H9 (cell line): Measurements from ENCODE around the gene USP6NL. TPM values are rescaled to one million over a fixed set of nuclear protein-coding genes. Genes with fewer than 3 reads are reported as not detected.

Experiments
- DNase-seq: peaks from one replicate; pipeline ENCODE4 v3.0.0-alpha.2; 2017
- H2AFZ ChIP-seq: one replicate; pipeline ENCODE4 v1.6.1; 2013; ENCODE audit warnings: mild to moderate bottlenecking, low read length, control low read depth, moderate library complexity
- H2AK5ac ChIP-seq: 2 replicates; pipeline ENCODE4 v1.6.1; 2013; ENCODE audit warnings: low read length, control low read depth, mixed read lengths; ENCODE audit not compliant: insufficient read length
- H2BK120ac ChIP-seq: one replicate; pipeline ENCODE4 v1.6.1; 2013; ENCODE audit warnings: low read depth, mild to moderate bottlenecking, low read length, control low read depth, inconsistent platforms; ENCODE audit not compliant: poor library complexity, severe bottlenecking
- H2BK12ac ChIP-seq: 2 replicates; pipeline ENCODE4 v1.6.1; 2013; ENCODE audit warnings: low read length, control low read depth, mixed read lengths, low read depth; ENCODE audit not compliant: insufficient read length
- H2BK15ac ChIP-seq: 2 replicates; pipeline ENCODE4 v1.6.1; 2013; ENCODE audit warnings: low read depth, low read length, control low read depth
- H2BK20ac ChIP-seq: one replicate; pipeline ENCODE4 v1.6.1; 2013; ENCODE audit warnings: low read depth, mild to moderate bottlenecking, low read length, control low read depth, inconsistent platforms; ENCODE audit not compliant: poor library complexity, severe bottlenecking
- H2BK5ac ChIP-seq: 2 replicates; pipeline ENCODE4 v1.6.1; 2013; ENCODE audit warnings: low read length, control low read depth, mixed read lengths; ENCODE audit not compliant: insufficient read length
- H3K14ac ChIP-seq: 2 replicates; pipeline ENCODE4 v1.6.1; 2013; ENCODE audit warnings: low read length, control low read depth; ENCODE audit not compliant: insufficient read depth
- H3K18ac ChIP-seq: 2 replicates; pipeline ENCODE4 v1.6.1; 2013; ENCODE audit warnings: low read depth, mild to moderate bottlenecking, mixed read lengths, low read length, control low read depth; ENCODE audit not compliant: insufficient read length
- H3K23ac ChIP-seq: 2 replicates; pipeline ENCODE4 v1.6.1; 2013; ENCODE audit warnings: low read length, control low read depth, mixed read lengths, low read depth; ENCODE audit not compliant: insufficient read length
- H3K23me2 ChIP-seq: 2 replicates; pipeline ENCODE4 v1.6.1; 2013; ENCODE audit warnings: low read depth, mild to moderate bottlenecking, mixed read lengths, low read length, control low read depth; ENCODE audit not compliant: insufficient read length, poor library complexity, severe bottlenecking
- H3K27ac ChIP-seq: 2 replicates; pipeline ENCODE4 v1.5.1; 2013; ENCODE audit warnings: low read length, control low read depth, mixed read lengths, low read depth; ENCODE audit not compliant: insufficient read length
- H3K27me3 ChIP-seq: 2 replicates; pipeline ENCODE4 v1.6.1; 2013; ENCODE audit warnings: low read length, control low read depth, inconsistent platforms; ENCODE audit not compliant: insufficient read depth
- H3K4ac ChIP-seq: 2 replicates; pipeline ENCODE4 v1.6.1; 2013; ENCODE audit warnings: low read depth, mild to moderate bottlenecking, control low read depth, inconsistent platforms, low read length, moderate library complexity
- H3K4me1 ChIP-seq: 2 replicates; pipeline ENCODE4 v1.6.1; 2013; ENCODE audit warnings: low read length, control low read depth, inconsistent platforms; ENCODE audit not compliant: insufficient read depth
- H3K4me2 ChIP-seq: 2 replicates; pipeline ENCODE4 v1.6.1; 2013; ENCODE audit warnings: low read length, control low read depth, mixed read lengths; ENCODE audit not compliant: insufficient read length, insufficient read depth
- H3K56ac ChIP-seq: 2 replicates; pipeline ENCODE4 v1.6.1; 2013; ENCODE audit warnings: low read depth, mild to moderate bottlenecking, mixed read lengths, low read length, control low read depth; ENCODE audit not compliant: insufficient read length
- H3K79me1 ChIP-seq: 2 replicates; pipeline ENCODE4 v1.6.1; 2013; ENCODE audit warnings: low read depth, mild to moderate bottlenecking, moderate library complexity, low read length, control low read depth, inconsistent platforms; ENCODE audit not compliant: insufficient read depth, poor library complexity, severe bottlenecking
- H3K79me2 ChIP-seq: 2 replicates; pipeline ENCODE4 v1.6.1; 2013; ENCODE audit warnings: low read length, control low read depth, inconsistent platforms; ENCODE audit not compliant: insufficient read depth
- H3K9ac ChIP-seq: 2 replicates; pipeline ENCODE4 v1.6.1; 2013; ENCODE audit warnings: low read length, control low read depth, mixed read lengths; ENCODE audit not compliant: insufficient read length; ENCODE audit errors: extremely low read depth
- H3K9me3 ChIP-seq: one replicate; pipeline ENCODE4 v1.6.1; 2013; ENCODE audit warnings: low read depth, low read length, inconsistent platforms; ENCODE audit not compliant: control insufficient read depth
- H3T11ph ChIP-seq: one replicate; pipeline ENCODE4 v1.6.1; 2013; ENCODE audit warnings: mild to moderate bottlenecking, low read length, control low read depth, inconsistent platforms
- H4K20me1 ChIP-seq: one replicate; pipeline ENCODE4 v1.6.1; 2013; ENCODE audit not compliant: control insufficient read depth, insufficient read length, insufficient read depth
- H4K5ac ChIP-seq: 2 replicates; pipeline ENCODE4 v1.6.1; 2013; ENCODE audit warnings: low read depth, mild to moderate bottlenecking, mixed read lengths, low read length, control low read depth; ENCODE audit not compliant: insufficient read length
- H4K8ac ChIP-seq: replicated peaks from 2 replicates; pipeline ENCODE4 v1.6.1; 2013; ENCODE audit warnings: low read length, control low read depth, mixed read lengths, low read depth; ENCODE audit not compliant: insufficient read length
- H4K91ac ChIP-seq: 2 replicates; pipeline ENCODE4 v1.6.1; 2013; ENCODE audit warnings: low read depth, mild to moderate bottlenecking, moderate library complexity, mixed read lengths, low read length, control low read depth; ENCODE audit not compliant: insufficient read length
- H3K27ac Mint-ChIP-seq, 3 experiments: 2 replicates in 2 of 3; 3 replicates in 1 of 3; pipeline ENCODE4 v1.8.0; 2020 to 2021; ENCODE audit warnings: mixed read lengths in 3 of 3, mild to moderate bottlenecking in 1 of 3, moderate library complexity in 1 of 3
- H3K27me3 Mint-ChIP-seq: 2 replicates; pipeline ENCODE4 v1.8.0; 2021; ENCODE audit warnings: low read depth, mild to moderate bottlenecking, moderate library complexity, mixed read lengths
- H3K36me3 Mint-ChIP-seq, 3 experiments: 2 replicates in 2 of 3; 3 replicates in 1 of 3; pipeline ENCODE4 v1.8.0; 2020 to 2021; ENCODE audit warnings: low read depth in 3 of 3, mixed read lengths in 3 of 3; ENCODE audit not compliant: insufficient read depth in 1 of 3
- H3K4me1 Mint-ChIP-seq, 2 experiments: 2 replicates each; pipeline ENCODE4 v1.8.0; 2020; ENCODE audit warnings: mixed read lengths in 2 of 2
- H3K4me3 Mint-ChIP-seq, 2 experiments: 2 replicates in 1 of 2; 3 replicates in 1 of 2; pipeline ENCODE4 v1.8.0; 2020 to 2021; ENCODE audit warnings: mild to moderate bottlenecking in 2 of 2, mixed read lengths in 2 of 2, moderate library complexity in 1 of 2
- H3K9me3 Mint-ChIP-seq, 2 experiments: 2 replicates in 1 of 2; 3 replicates in 1 of 2; pipeline ENCODE4 v1.8.0; 2020; ENCODE audit warnings: mild to moderate bottlenecking in 2 of 2, mixed read lengths in 2 of 2, moderate library complexity in 1 of 2
- WGBS: extraction: QIAGEN DNeasy Blood & Tissue Kit; methylation state at CpG from one replicate; pipeline ENCODE4 v1.1.7; 2013; ENCODE audit warnings: missing lambda C conversion rate, low lambda C conversion rate, mixed read lengths; ENCODE audit not compliant: insufficient read length; ENCODE audit errors: extremely low coverage; 5-methylcytosine and 5-hydroxymethylcytosine counted together
- total RNA-seq: library from RNA; stranded (reverse); gene quantifications from 2 replicates; pipeline ENCODE4 v1.2.1, GENCODE V29; 2021
- TF ChIP-seq, protein P1 (sequence below): fragments of 200-600 bp; sonication (generic); conservative IDR thresholded peaks from 3 replicates; pipeline ENCODE4 v1.8.0; 2021; ENCODE audit warnings: antibody characterized with exemption, mild to moderate bottlenecking

The USP6NL gene
- total RNA-seq, 1 experiment from 2014 or later: 28.3 TPM

DNA sequence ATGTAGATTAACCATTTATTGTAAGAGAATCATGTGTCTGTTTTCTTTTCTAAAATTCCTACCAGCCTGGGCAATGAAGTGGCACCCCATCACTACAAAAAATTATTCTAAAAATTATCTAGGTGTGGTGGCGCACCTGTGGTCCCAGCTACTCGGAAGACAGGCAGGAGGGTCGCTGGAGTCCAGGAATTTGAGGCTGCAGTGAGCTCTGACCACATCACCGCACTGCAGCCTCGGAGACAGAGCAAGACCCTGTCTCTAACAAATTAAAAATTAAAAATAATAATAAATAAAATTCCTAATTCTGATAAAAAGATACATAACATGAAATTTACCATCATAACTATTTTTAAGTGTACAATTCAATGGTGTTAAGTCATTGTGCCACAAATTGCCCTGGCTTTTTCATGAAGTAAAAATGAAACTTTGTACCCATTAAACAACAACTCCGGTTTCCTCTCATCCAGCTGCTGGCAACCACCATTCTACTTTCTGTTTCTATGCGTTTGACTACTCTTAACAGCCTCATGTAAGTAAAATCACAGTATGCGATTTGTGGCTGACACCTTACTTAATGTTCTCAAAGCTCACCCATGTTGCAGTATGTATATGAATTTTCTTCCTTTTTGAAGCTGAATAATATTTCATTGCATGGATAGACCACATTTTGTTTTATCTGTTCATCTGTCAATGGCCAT is 20.6 kb upstream of the USP6NL start:
- WGBS: no CpG with 5 or more reads among the region's 8 CpGs
- H2BK5ac ChIP-seq: no peak overlapping the region
- no peak overlapping the region for H2AFZ ChIP-seq
- DNase-seq: no peak
- no peaks in the 10 kb centered on the region for H3K79me1 ChIP-seq
- no peak overlapping the region for H3K23ac ChIP-seq
- H3K4me1 Mint-ChIP-seq: no peaks in the 10 kb centered on the region
- H3K18ac ChIP-seq: no peak overlapping the region
- H3K4me2 ChIP-seq: no peak overlapping the region
- H3K14ac ChIP-seq: no peak overlapping the region
- no peak overlapping the region for H3K9ac ChIP-seq
- no peak overlapping the region for H2BK120ac ChIP-seq
- H3K4ac ChIP-seq: no peak overlapping the region
- H3K27ac ChIP-seq: no peak overlapping the region
- no peaks in the 10 kb centered on the region for H4K20me1 ChIP-seq
- no peak overlapping the region for H3K56ac ChIP-seq
- H3K36me3 Mint-ChIP-seq: no peaks in the 10 kb centered on the region
- H3K27me3 Mint-ChIP-seq: peaks cover 2% of the 10 kb centered on the region; the same call in 1 of the 2 replicates
- H3K23me2 ChIP-seq: no peaks in the 10 kb centered on the region
- no peak overlapping the region for H2BK12ac ChIP-seq
- no peaks in the 10 kb centered on the region for H3K9me3 Mint-ChIP-seq
- TF ChIP-seq, protein P1, sequence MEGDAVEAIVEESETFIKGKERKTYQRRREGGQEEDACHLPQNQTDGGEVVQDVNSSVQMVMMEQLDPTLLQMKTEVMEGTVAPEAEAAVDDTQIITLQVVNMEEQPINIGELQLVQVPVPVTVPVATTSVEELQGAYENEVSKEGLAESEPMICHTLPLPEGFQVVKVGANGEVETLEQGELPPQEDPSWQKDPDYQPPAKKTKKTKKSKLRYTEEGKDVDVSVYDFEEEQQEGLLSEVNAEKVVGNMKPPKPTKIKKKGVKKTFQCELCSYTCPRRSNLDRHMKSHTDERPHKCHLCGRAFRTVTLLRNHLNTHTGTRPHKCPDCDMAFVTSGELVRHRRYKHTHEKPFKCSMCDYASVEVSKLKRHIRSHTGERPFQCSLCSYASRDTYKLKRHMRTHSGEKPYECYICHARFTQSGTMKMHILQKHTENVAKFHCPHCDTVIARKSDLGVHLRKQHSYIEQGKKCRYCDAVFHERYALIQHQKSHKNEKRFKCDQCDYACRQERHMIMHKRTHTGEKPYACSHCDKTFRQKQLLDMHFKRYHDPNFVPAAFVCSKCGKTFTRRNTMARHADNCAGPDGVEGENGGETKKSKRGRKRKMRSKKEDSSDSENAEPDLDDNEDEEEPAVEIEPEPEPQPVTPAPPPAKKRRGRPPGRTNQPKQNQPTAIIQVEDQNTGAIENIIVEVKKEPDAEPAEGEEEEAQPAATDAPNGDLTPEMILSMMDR: no peak
- no peaks in the 10 kb centered on the region for H3K9me3 ChIP-seq
- H3T11ph ChIP-seq: no peak overlapping the region
- H4K8ac ChIP-seq: no peak overlapping the region
- no peak overlapping the region for H3K27ac Mint-ChIP-seq
- no peak overlapping the region for H2AK5ac ChIP-seq
- no peaks in the 10 kb centered on the region for H3K27me3 ChIP-seq
- H4K91ac ChIP-seq: no peak overlapping the region
- no peak overlapping the region for H2BK15ac ChIP-seq
- no peak overlapping the region for H4K5ac ChIP-seq
- H3K79me2 ChIP-seq: no peaks in the 10 kb centered on the region
- H3K4me3 Mint-ChIP-seq: no peak overlapping the region
- H2BK20ac ChIP-seq: no peak overlapping the region
- H3K4me1 ChIP-seq: no peaks in the 10 kb centered on the region
